ENCODE measurements around the gene OR10AG1. TPM values are rescaled to one million over a fixed set of nuclear protein-coding genes. Genes with fewer than 3 reads are reported as not detected.

The OR10AG1 gene
- total RNA-seq, 1 donor from 2014 or later, result not detected

- H3K4me2 ChIP-seq (ENCODE audit: low read length), result no peak within 1 kb of the TSS
- no peak for DNase-seq (ENCODE audit: low read depth)
Measured at GRCh38 chr11:55994525-55994924, 24.8 kb upstream of the OR10AG1 start, which contains the start of gene OR5F1. TSS of gene OR5F1 (minus strand) at chr11:55994625. CDS start at chr11:55994625, 0 bp downstream.

GRCh38 chr11:55970935-55971334, 1.2 kb upstream of the OR10AG1 start:
- H3K9me3 ChIP-seq (ENCODE audit: insufficient read depth, low read depth, low read length), result peaks cover 7% of the 10 kb centered on the region
- FAIRE-seq, result no peak
- no peaks in the 10 kb centered on the region for H3K79me2 ChIP-seq (ENCODE audit: insufficient read depth, low read length)
- H3K36me3 Mint-ChIP-seq (ENCODE audit: low read depth, unreplicated experiment), result no peaks in the 10 kb centered on the region
- no peaks in the 10 kb centered on the region for H3K27me3 ChIP-seq (ENCODE audit: insufficient read depth, low read length)
- no peaks in the 10 kb centered on the region for H3K36me3 ChIP-seq (ENCODE audit: insufficient read depth, low read length)
- no peak overlapping the region for H3K9ac ChIP-seq (ENCODE audit: low read length)
- no peaks in the 10 kb centered on the region for H3K4me1 ChIP-seq (ENCODE audit: insufficient read depth, low read length)
- H3K4me1 Mint-ChIP-seq (ENCODE audit: low read depth, unreplicated experiment), result peaks cover 5% of the 10 kb centered on the region
- no peak overlapping the region for H3K4me3 Mint-ChIP-seq (ENCODE audit: unreplicated experiment)
- H3K27ac ChIP-seq (ENCODE audit: low read depth, low read length), result no peak overlapping the region
- H3K27me3 Mint-ChIP-seq (ENCODE audit: low read depth, unreplicated experiment), result no peaks in the 10 kb centered on the region
- no peak overlapping the region for H2AFZ ChIP-seq (ENCODE audit: low read depth, low read length)
- peaks cover 3% of the 10 kb centered on the region for H3K9me3 Mint-ChIP-seq (ENCODE audit: unreplicated experiment)
- no peak overlapping the region for H3K27ac Mint-ChIP-seq (ENCODE audit: unreplicated experiment)
- H4K20me1 ChIP-seq (ENCODE audit: insufficient read depth, low read length), result no peaks in the 10 kb centered on the region
- H3K4me2 ChIP-seq (ENCODE audit: low read length), result no peak overlapping the region
- DNase-seq (ENCODE audit: low read depth), result no peak
- no peak overlapping the region for H3K4me3 ChIP-seq (ENCODE audit: insufficient read depth, low read depth, low read length)
- TF ChIP-seq CTCF (IDR thresholded peaks at IDR 0.05; ENCODE audit: insufficient read depth, low read depth, low read length) (no peak), EZH2 (IDR thresholded peaks at IDR 0.05; ENCODE audit: insufficient read depth, low read length) (no peak)

More at GRCh38 chr11:55994525-55994924, 24.8 kb upstream of the OR10AG1 start, which contains the start of gene OR5F1:
- no peaks in the 10 kb centered on the region for H3K27me3 ChIP-seq (ENCODE audit: insufficient read depth, low read length)
- Mint-ChIP-seq H3K9me3 (ENCODE audit: unreplicated experiment) (no peaks in the 10 kb centered on the region), H3K27me3 (ENCODE audit: low read depth, unreplicated experiment) (no peaks in the 10 kb centered on the region), H3K4me3 (ENCODE audit: unreplicated experiment) (no peak within 1 kb of the TSS), H3K27ac (ENCODE audit: unreplicated experiment) (no peak within 1 kb of the TSS), H3K4me1 (ENCODE audit: low read depth, unreplicated experiment) (no peaks in the 10 kb centered on the region), H3K36me3 (ENCODE audit: low read depth, unreplicated experiment) (no peaks in the 10 kb centered on the region)
- no peak within 1 kb of the TSS for H2AFZ ChIP-seq (ENCODE audit: low read depth, low read length)
- no peak within 1 kb of the TSS for H3K9ac ChIP-seq (ENCODE audit: low read length)
- no peaks in the 10 kb centered on the region for H3K4me1 ChIP-seq (ENCODE audit: insufficient read depth, low read length)
- FAIRE-seq, result no peak
- no peaks in the 10 kb centered on the region for H3K36me3 ChIP-seq (ENCODE audit: insufficient read depth, low read length)
- H4K20me1 ChIP-seq (ENCODE audit: insufficient read depth, low read length), result no peaks in the 10 kb centered on the region
- H3K9me3 ChIP-seq (ENCODE audit: insufficient read depth, low read depth, low read length), result no peaks in the 10 kb centered on the region
- TF ChIP-seq CTCF (IDR thresholded peaks at IDR 0.05; ENCODE audit: insufficient read depth, low read depth, low read length) (no peak), EZH2 (IDR thresholded peaks at IDR 0.05; ENCODE audit: insufficient read depth, low read length) (no peak)
- H3K79me2 ChIP-seq (ENCODE audit: insufficient read depth, low read length), result no peaks in the 10 kb centered on the region
- H3K27ac ChIP-seq (ENCODE audit: low read depth, low read length), result no peak within 1 kb of the TSS
- no peak within 1 kb of the TSS for H3K4me3 ChIP-seq (ENCODE audit: insufficient read depth, low read depth, low read length)

GRCh38 chr11:55967914-55968313, 1.8 kb downstream of the OR10AG1 start:
- FAIRE-seq, result no peak
- Histone ChIP-seq H3K9me3 (ENCODE audit: insufficient read depth, low read depth, low read length) (peaks cover 7% of the 10 kb centered on the region), H3K27me3 (ENCODE audit: insufficient read depth, low read length) (no peaks in the 10 kb centered on the region), H3K9ac (ENCODE audit: low read length) (no peak overlapping the region), H3K79me2 (ENCODE audit: insufficient read depth, low read length) (no peaks in the 10 kb centered on the region), H3K4me1 (ENCODE audit: insufficient read depth, low read length) (no peaks in the 10 kb centered on the region), H4K20me1 (ENCODE audit: insufficient read depth, low read length) (no peaks in the 10 kb centered on the region), H3K27ac (ENCODE audit: low read depth, low read length) (no peak overlapping the region), H3K4me2 (ENCODE audit: low read length) (no peak overlapping the region), H3K36me3 (ENCODE audit: insufficient read depth, low read length) (no peaks in the 10 kb centered on the region), H2AFZ (ENCODE audit: low read depth, low read length) (no peak overlapping the region), H3K4me3 (ENCODE audit: insufficient read depth, low read depth, low read length) (no peak overlapping the region)
- no peak for DNase-seq (ENCODE audit: low read depth)
- no peak for TF ChIP-seq CTCF (IDR thresholded peaks at IDR 0.05; ENCODE audit: insufficient read depth, low read depth, low read length)
- TF ChIP-seq EZH2 (IDR thresholded peaks at IDR 0.05; ENCODE audit: insufficient read depth, low read length), result no peak
- no peak overlapping the region for H3K27ac Mint-ChIP-seq (ENCODE audit: unreplicated experiment)
- peaks cover 5% of the 10 kb centered on the region for H3K4me1 Mint-ChIP-seq (ENCODE audit: low read depth, unreplicated experiment)
- no peaks in the 10 kb centered on the region for H3K27me3 Mint-ChIP-seq (ENCODE audit: low read depth, unreplicated experiment)
- H3K36me3 Mint-ChIP-seq (ENCODE audit: low read depth, unreplicated experiment), result no peaks in the 10 kb centered on the region
- no peak overlapping the region for H3K4me3 Mint-ChIP-seq (ENCODE audit: unreplicated experiment)
- peaks cover 3% of the 10 kb centered on the region for H3K9me3 Mint-ChIP-seq (ENCODE audit: unreplicated experiment)

Measured in astrocyte (in vitro differentiated cells and primary cell).